ENCODE measurements around the gene PIGB. TPM values are rescaled to one million over a fixed set of nuclear protein-coding genes. Genes with fewer than 3 reads are reported as not detected.

PIGB gene
- total and polyA plus RNA-seq, 4 donors, result 3.4 to 9.7 (median 4.8) TPM

GRCh38 chr15:55358471-55358870 lies 39.4 kb downstream of the PIGB start:
- no peak for TF ChIP-seq JUND (IDR thresholded peaks at IDR 0.05)
- TF ChIP-seq FOXA1 (IDR thresholded peaks at IDR 0.05), result no peak
- H3K9me3 ChIP-seq (ENCODE audit: control insufficient read depth in 4 of 4, low read length in 3 of 4), result no peaks in the 10 kb centered on the region
- DNase-seq (ENCODE audit: low spot score), result no peak
- H3K4me3 ChIP-seq (ENCODE audit: low read depth in 1 of 3, low read length in 3 of 3), result no peak overlapping the region
- no peaks in the 10 kb centered on the region for H3K4me1 ChIP-seq (ENCODE audit: control insufficient read depth in 4 of 4, insufficient read depth in 4 of 4, low read length in 3 of 4)
- H3K27ac ChIP-seq (ENCODE audit: low read depth in 1 of 2, low read length in 2 of 2), result no peak overlapping the region
- H3K9ac ChIP-seq (ENCODE audit: low read depth in 1 of 2, low read length in 2 of 2), result no peak overlapping the region
- H3K27me3 ChIP-seq (ENCODE audit: control insufficient read depth in 4 of 4, insufficient read depth in 4 of 4, low read length in 3 of 4), result no peaks in the 10 kb centered on the region
- peaks cover 5 to 29% (median 24%) of the 10 kb centered on the region in 4 donors for H3K36me3 ChIP-seq (ENCODE audit: control insufficient read depth in 4 of 4, insufficient read depth in 3 of 4, low read depth in 1 of 4, low read length in 3 of 4)

- Histone ChIP-seq H3K9me3 (ENCODE audit: control insufficient read depth in 4 of 4, low read length in 3 of 4) (no peaks in the 10 kb centered on the region), H3K27me3 (ENCODE audit: control insufficient read depth in 4 of 4, insufficient read depth in 4 of 4, low read length in 3 of 4) (no peaks in the 10 kb centered on the region), H3K4me3 (ENCODE audit: low read depth in 1 of 3, low read length in 3 of 3) (no peak overlapping the region), H3K36me3 (ENCODE audit: control insufficient read depth in 4 of 4, insufficient read depth in 3 of 4, low read depth in 1 of 4, low read length in 3 of 4) (peaks cover 5 to 34% (median 30%) of the 10 kb centered on the region in 4 donors), H3K4me1 (ENCODE audit: control insufficient read depth in 4 of 4, insufficient read depth in 4 of 4, low read length in 3 of 4) (no peaks in the 10 kb centered on the region), H3K27ac (ENCODE audit: low read depth in 1 of 2, low read length in 2 of 2) (no peak overlapping the region), H3K9ac (ENCODE audit: low read depth in 1 of 2, low read length in 2 of 2) (no peak overlapping the region)
- no peak for DNase-seq (ENCODE audit: low spot score)
- 74% methylated on average over 6 of the region's 6 CpGs for WGBS
- TF ChIP-seq FOXA2 (IDR thresholded peaks at IDR 0.05), result no peak
- no peak for TF ChIP-seq ZBTB33 (IDR thresholded peaks at IDR 0.05)
- no peak for TF ChIP-seq REST (IDR thresholded peaks at IDR 0.05)
- no peak for TF ChIP-seq MAX (IDR thresholded peaks at IDR 0.05)
- no peak for TF ChIP-seq ATF3 (IDR thresholded peaks at IDR 0.05)
- no peak for TF ChIP-seq RXRA (IDR thresholded peaks at IDR 0.05)
- TF ChIP-seq HNF4G (IDR thresholded peaks at IDR 0.05), result no peak
- TF ChIP-seq JUND (IDR thresholded peaks at IDR 0.05), result no peak
- TF ChIP-seq RAD21 (IDR thresholded peaks at IDR 0.05), result no peak
- no peak for TF ChIP-seq HNF4A (conservative IDR thresholded peaks at IDR 0.05)
- no peak for TF ChIP-seq YY1 (IDR thresholded peaks at IDR 0.05)
- TF ChIP-seq NR2F2 (IDR thresholded peaks at IDR 0.05), result no peak
Measured at GRCh38 chr15:55360256-55360655, 41.2 kb downstream of the PIGB start.

GRCh38 chr15:55361048-55361447 lies 42.0 kb downstream of the PIGB start:
- Histone ChIP-seq H3K36me3 (ENCODE audit: control insufficient read depth in 4 of 4, insufficient read depth in 3 of 4, low read depth in 1 of 4, low read length in 3 of 4) (peaks cover 5 to 34% (median 25%) of the 10 kb centered on the region in 4 donors), H3K4me1 (ENCODE audit: control insufficient read depth in 4 of 4, insufficient read depth in 4 of 4, low read length in 3 of 4) (no peaks in the 10 kb centered on the region)
- 87% methylated on average over 10 of the region's 10 CpGs for WGBS

More at GRCh38 chr15:55361048-55361447, 42.0 kb downstream of the PIGB start:
- H3K9ac ChIP-seq (ENCODE audit: low read depth in 1 of 2, low read length in 2 of 2), result no peak overlapping the region
- no peaks in the 10 kb centered on the region for H3K9me3 ChIP-seq (ENCODE audit: control insufficient read depth in 4 of 4, low read length in 3 of 4)
- H3K27me3 ChIP-seq (ENCODE audit: control insufficient read depth in 4 of 4, insufficient read depth in 4 of 4, low read length in 3 of 4), result no peaks in the 10 kb centered on the region
- H3K27ac ChIP-seq (ENCODE audit: low read depth in 1 of 2, low read length in 2 of 2), result no peak overlapping the region
- no peak for DNase-seq (ENCODE audit: low spot score)
- TF ChIP-seq RAD21 (IDR thresholded peaks at IDR 0.05) (no peak), ATF3 (IDR thresholded peaks at IDR 0.05) (no peak), HNF4A (conservative IDR thresholded peaks at IDR 0.05) (no peak), SP1 (IDR thresholded peaks at IDR 0.05) (no peak), REST (IDR thresholded peaks at IDR 0.05) (no peak), FOXA1 (IDR thresholded peaks at IDR 0.05) (no peak), FOXA2 (IDR thresholded peaks at IDR 0.05) (no peak), TAF1 (conservative IDR thresholded peaks at IDR 0.05) (no peak), YY1 (IDR thresholded peaks at IDR 0.05) (no peak), ZBTB33 (IDR thresholded peaks at IDR 0.05) (no peak), NR2F2 (IDR thresholded peaks at IDR 0.05) (no peak)
- no peak overlapping the region for H3K4me3 ChIP-seq (ENCODE audit: low read depth in 1 of 3, low read length in 3 of 3)

All from liver (tissue), 9 donors.